PFSK-1 (cell line): ENCODE data around the gene CENPP.

Experiments used
- POLR2AphosphoS5 ChIP-seq: IDR thresholded peaks from 2 replicates; pipeline ENCODE4 v1.6.1; 2012; ENCODE audit warnings: low read depth, mild to moderate bottlenecking, control low read depth, low read length, moderate library complexity
- REST ChIP-seq, 2 experiments: IDR thresholded peaks; 2 replicates each; pipeline versions ENCODE4 v1.6.1 to v1.8.0; 2011 to 2012; ENCODE audit warnings: low read depth in 2 of 2, low read length in 2 of 2, control low read depth in 1 of 2, inconsistent platforms in 1 of 2, mild to moderate bottlenecking in 1 of 2, moderate library complexity in 1 of 2; ENCODE audit not compliant: insufficient read depth in 1 of 2

- no peak for TF ChIP-seq POLR2AphosphoS5
- TF ChIP-seq REST (IDR thresholded peaks at IDR 0.05; ENCODE audit: insufficient read depth in 1 of 2, low read depth in 2 of 2, low read length in 2 of 2) = no peak
Observed at GRCh38 chr9:92534674-92535073, 208.9 kb downstream of the CENPP start.
